ENCODE measurements around the gene CYYR1.

- no peak for TF ChIP-seq POLR2AphosphoS5 (IDR thresholded peaks at IDR 0.05; ENCODE audit: low read depth, low read length)
- TF ChIP-seq, protein P1, sequence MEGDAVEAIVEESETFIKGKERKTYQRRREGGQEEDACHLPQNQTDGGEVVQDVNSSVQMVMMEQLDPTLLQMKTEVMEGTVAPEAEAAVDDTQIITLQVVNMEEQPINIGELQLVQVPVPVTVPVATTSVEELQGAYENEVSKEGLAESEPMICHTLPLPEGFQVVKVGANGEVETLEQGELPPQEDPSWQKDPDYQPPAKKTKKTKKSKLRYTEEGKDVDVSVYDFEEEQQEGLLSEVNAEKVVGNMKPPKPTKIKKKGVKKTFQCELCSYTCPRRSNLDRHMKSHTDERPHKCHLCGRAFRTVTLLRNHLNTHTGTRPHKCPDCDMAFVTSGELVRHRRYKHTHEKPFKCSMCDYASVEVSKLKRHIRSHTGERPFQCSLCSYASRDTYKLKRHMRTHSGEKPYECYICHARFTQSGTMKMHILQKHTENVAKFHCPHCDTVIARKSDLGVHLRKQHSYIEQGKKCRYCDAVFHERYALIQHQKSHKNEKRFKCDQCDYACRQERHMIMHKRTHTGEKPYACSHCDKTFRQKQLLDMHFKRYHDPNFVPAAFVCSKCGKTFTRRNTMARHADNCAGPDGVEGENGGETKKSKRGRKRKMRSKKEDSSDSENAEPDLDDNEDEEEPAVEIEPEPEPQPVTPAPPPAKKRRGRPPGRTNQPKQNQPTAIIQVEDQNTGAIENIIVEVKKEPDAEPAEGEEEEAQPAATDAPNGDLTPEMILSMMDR (IDR thresholded peaks at IDR 0.05): no peak
- TF ChIP-seq REST (IDR thresholded peaks at IDR 0.05; ENCODE audit: insufficient read depth in 1 of 2, low read depth in 2 of 2, low read length in 1 of 2): no peak
- TF ChIP-seq SIN3A (IDR thresholded peaks at IDR 0.05; ENCODE audit: borderline replicate concordance, insufficient read depth, low read depth, low read length): no peak
- TF ChIP-seq TCF7L2 (IDR thresholded peaks at IDR 0.05; ENCODE audit: low read depth, low read length): no peak
Observed at GRCh38 chr21:26597031-26597430, 23.9 kb upstream of the CYYR1 start.
